Activated T-cell treated with anti-CD3 and anti-CD28 coated beads, Interleukin-2, amount 50 U/mL, for 4 hours (primary cell): ENCODE measurements around the gene ZNF516. TPM values are rescaled to one million over a fixed set of nuclear protein-coding genes. Genes with fewer than 3 reads are reported as not detected.

Experiments
- ATAC-seq, 2 donors: fragments of 200-7000 bp; cut with Tn5 transposase; one replicate each; pipeline ENCODE4 v1.10.0; 2021
- DNase-seq: peaks from one replicate; pipeline ENCODE4 v3.0.0-alpha.2; 2020
- H3K27me3 Mint-ChIP-seq: one replicate; pipeline ENCODE4 v1.8.0; 2021; ENCODE audit warnings: low read depth, mixed read lengths
- H3K36me3 Mint-ChIP-seq: one replicate; pipeline ENCODE4 v1.8.0; 2022; ENCODE audit warnings: mixed read lengths; ENCODE audit not compliant: insufficient read depth
- H3K4me1 Mint-ChIP-seq: one replicate; pipeline ENCODE4 v1.8.0; 2021; ENCODE audit warnings: low read depth, mixed read lengths
- H3K4me3 Mint-ChIP-seq: one replicate; pipeline ENCODE4 v1.8.0; 2021; ENCODE audit warnings: mild to moderate bottlenecking, moderate library complexity, mixed read lengths
- H3K9me3 Mint-ChIP-seq: one replicate; pipeline ENCODE4 v1.8.0; 2021; ENCODE audit warnings: mixed read lengths
- total RNA-seq, 3 donors: library from RNA; stranded (reverse); gene quantifications; one replicate each; pipeline ENCODE4 v1.2.1, GENCODE V29; 2021

ZNF516 gene
- total RNA-seq, 3 donors from 2014 or later = 3.0 to 4.3 (median 4.0) TPM

GRCh38 chr18:76489081-76489480, 6.0 kb downstream of the ZNF516 start:
- H3K36me3 Mint-ChIP-seq = peaks cover 3% of the 10 kb centered on the region
- no peak overlapping the region for H3K4me3 Mint-ChIP-seq
- ATAC-seq = no peak
- DNase-seq = no peak
- no peaks in the 10 kb centered on the region for H3K9me3 Mint-ChIP-seq
- H3K27me3 Mint-ChIP-seq = peaks cover 32% of the 10 kb centered on the region
- peaks cover 31% of the 10 kb centered on the region for H3K4me1 Mint-ChIP-seq

GRCh38 chr18:76488190-76488589, 6.9 kb downstream of the ZNF516 start:
- Mint-ChIP-seq H3K9me3 (no peaks in the 10 kb centered on the region), H3K27me3 (peaks cover 30% of the 10 kb centered on the region), H3K4me1 (peaks cover 22% of the 10 kb centered on the region), H3K36me3 (peaks cover 3% of the 10 kb centered on the region), H3K4me3 (no peak overlapping the region)
- ATAC-seq = no peak
- DNase-seq = no peak

DNA sequence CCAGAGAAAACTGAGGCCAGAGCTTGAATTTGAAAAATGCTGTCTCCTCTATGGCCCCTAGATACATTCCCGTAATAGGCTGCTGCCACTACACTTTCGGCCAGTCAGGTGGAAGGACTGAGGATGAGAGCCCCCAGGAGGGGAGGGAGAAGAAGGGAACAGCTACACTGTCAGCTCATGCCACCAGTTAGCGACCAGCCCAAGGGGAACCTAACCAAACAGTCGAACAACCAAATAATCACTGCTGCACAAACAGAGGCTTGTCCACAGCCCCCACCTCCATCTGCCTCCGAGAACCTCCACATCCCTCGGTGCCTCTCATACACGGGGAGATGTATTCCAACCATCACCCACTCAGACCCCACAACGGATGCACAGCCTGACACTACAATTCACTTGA, 7.3 kb downstream of the ZNF516 start:
- peaks cover 28% of the 10 kb centered on the region for H3K27me3 Mint-ChIP-seq
- peaks cover 22% of the 10 kb centered on the region for H3K4me1 Mint-ChIP-seq
- peaks cover 3% of the 10 kb centered on the region for H3K36me3 Mint-ChIP-seq
- H3K9me3 Mint-ChIP-seq = no peaks in the 10 kb centered on the region
- H3K4me3 Mint-ChIP-seq = no peak overlapping the region
- ATAC-seq (no peak), DNase-seq (no peak)

DNA sequence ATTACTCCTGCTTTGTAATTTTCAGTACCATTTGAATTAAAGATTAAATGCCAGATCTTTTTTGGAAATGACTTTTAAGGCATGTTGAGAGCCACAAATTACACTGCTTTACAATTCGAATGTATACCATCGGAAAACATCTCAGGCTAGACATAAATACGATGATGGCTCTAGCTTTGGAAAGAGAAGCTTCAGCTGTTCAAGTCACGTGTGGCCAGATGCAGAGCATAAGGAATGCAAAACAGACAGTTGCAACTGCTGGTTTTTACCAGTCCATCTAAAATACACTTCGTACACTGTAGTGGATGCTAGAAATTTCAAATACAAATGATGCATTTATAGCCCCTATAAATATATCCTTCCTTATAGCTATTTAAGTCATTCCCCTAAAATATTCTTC, 8.0 kb downstream of the ZNF516 start:
- DNase-seq (no peak), ATAC-seq (no peak)
- Mint-ChIP-seq H3K4me3 (no peak overlapping the region), H3K27me3 (peaks cover 22% of the 10 kb centered on the region), H3K4me1 (peaks cover 17% of the 10 kb centered on the region), H3K36me3 (peaks cover 3% of the 10 kb centered on the region), H3K9me3 (no peaks in the 10 kb centered on the region)

GRCh38 chr18:76486574-76486973, 8.5 kb downstream of the ZNF516 start:
- Mint-ChIP-seq H3K4me1 (peaks cover 16% of the 10 kb centered on the region), H3K9me3 (no peaks in the 10 kb centered on the region), H3K36me3 (peaks cover 3% of the 10 kb centered on the region), H3K4me3 (no peak overlapping the region), H3K27me3 (peaks cover 21% of the 10 kb centered on the region)
- ATAC-seq = no peak
- no peak for DNase-seq

GRCh38 chr18:76486038-76486437, 9.0 kb downstream of the ZNF516 start:
- no peak for DNase-seq
- Mint-ChIP-seq H3K9me3 (no peaks in the 10 kb centered on the region), H3K27me3 (peaks cover 21% of the 10 kb centered on the region), H3K4me3 (no peak overlapping the region), H3K4me1 (peaks cover 16% of the 10 kb centered on the region), H3K36me3 (peaks cover 4% of the 10 kb centered on the region)
- no peak for ATAC-seq

- DNase-seq (no peak), ATAC-seq (no peak)
- H3K4me3 Mint-ChIP-seq = no peak overlapping the region
- peaks cover 5% of the 10 kb centered on the region for H3K36me3 Mint-ChIP-seq
- H3K4me1 Mint-ChIP-seq = peaks cover 6% of the 10 kb centered on the region
- peaks cover 12% of the 10 kb centered on the region for H3K27me3 Mint-ChIP-seq
- H3K9me3 Mint-ChIP-seq = no peaks in the 10 kb centered on the region
These were observed 10.2 kb downstream of the ZNF516 start for GRCh38 chr18:76484749-76485387.

GRCh38 chr18:76483780-76484179, 11.3 kb downstream of the ZNF516 start:
- peaks cover 8% of the 10 kb centered on the region for H3K27me3 Mint-ChIP-seq
- no peak overlapping the region for H3K4me3 Mint-ChIP-seq
- no peaks in the 10 kb centered on the region for H3K9me3 Mint-ChIP-seq
- ATAC-seq (no peak), DNase-seq (no peak)
- H3K4me1 Mint-ChIP-seq = peaks cover 3% of the 10 kb centered on the region
- H3K36me3 Mint-ChIP-seq = peaks cover 7% of the 10 kb centered on the region

GRCh38 chr18:76482971-76483691, 11.9 kb downstream of the ZNF516 start:
- ATAC-seq (no peak), DNase-seq (no peak)
- Mint-ChIP-seq H3K36me3 (peaks cover 7% of the 10 kb centered on the region), H3K27me3 (peaks cover 8% of the 10 kb centered on the region), H3K4me1 (peaks cover 3% of the 10 kb centered on the region), H3K4me3 (no peak overlapping the region), H3K9me3 (no peaks in the 10 kb centered on the region)

- DNase-seq (no peak), ATAC-seq (no peak)
- peaks cover 7% of the 10 kb centered on the region for H3K36me3 Mint-ChIP-seq
- peaks cover 10% of the 10 kb centered on the region for H3K27me3 Mint-ChIP-seq
- H3K4me1 Mint-ChIP-seq = peaks cover 11% of the 10 kb centered on the region
- H3K4me3 Mint-ChIP-seq = no peak overlapping the region
- H3K9me3 Mint-ChIP-seq = no peaks in the 10 kb centered on the region
These were observed 12.8 kb downstream of the ZNF516 start for GRCh38 chr18:76482267-76482666.

- peaks cover 19% of the 10 kb centered on the region for H3K4me1 Mint-ChIP-seq
- H3K27me3 Mint-ChIP-seq = peaks cover 2% of the 10 kb centered on the region
These were observed 14.1 kb downstream of the ZNF516 start for GRCh38 chr18:76480913-76481312.

GRCh38 chr18:76479351-76480238, 15.4 kb downstream of the ZNF516 start:
- no peaks in the 10 kb centered on the region for H3K9me3 Mint-ChIP-seq
- no peak for DNase-seq
- H3K4me1 Mint-ChIP-seq = peaks cover 25% of the 10 kb centered on the region
- ATAC-seq = no peak
- H3K36me3 Mint-ChIP-seq = peaks cover 4% of the 10 kb centered on the region
- H3K27me3 Mint-ChIP-seq = peaks cover 4% of the 10 kb centered on the region
- H3K4me3 Mint-ChIP-seq = no peak overlapping the region

More at GRCh38 chr18:76480913-76481312, 14.1 kb downstream of the ZNF516 start:
- Mint-ChIP-seq H3K36me3 (peaks cover 4% of the 10 kb centered on the region), H3K4me3 (no peak overlapping the region), H3K9me3 (no peaks in the 10 kb centered on the region)
- ATAC-seq (no peak), DNase-seq (no peak)

DNA sequence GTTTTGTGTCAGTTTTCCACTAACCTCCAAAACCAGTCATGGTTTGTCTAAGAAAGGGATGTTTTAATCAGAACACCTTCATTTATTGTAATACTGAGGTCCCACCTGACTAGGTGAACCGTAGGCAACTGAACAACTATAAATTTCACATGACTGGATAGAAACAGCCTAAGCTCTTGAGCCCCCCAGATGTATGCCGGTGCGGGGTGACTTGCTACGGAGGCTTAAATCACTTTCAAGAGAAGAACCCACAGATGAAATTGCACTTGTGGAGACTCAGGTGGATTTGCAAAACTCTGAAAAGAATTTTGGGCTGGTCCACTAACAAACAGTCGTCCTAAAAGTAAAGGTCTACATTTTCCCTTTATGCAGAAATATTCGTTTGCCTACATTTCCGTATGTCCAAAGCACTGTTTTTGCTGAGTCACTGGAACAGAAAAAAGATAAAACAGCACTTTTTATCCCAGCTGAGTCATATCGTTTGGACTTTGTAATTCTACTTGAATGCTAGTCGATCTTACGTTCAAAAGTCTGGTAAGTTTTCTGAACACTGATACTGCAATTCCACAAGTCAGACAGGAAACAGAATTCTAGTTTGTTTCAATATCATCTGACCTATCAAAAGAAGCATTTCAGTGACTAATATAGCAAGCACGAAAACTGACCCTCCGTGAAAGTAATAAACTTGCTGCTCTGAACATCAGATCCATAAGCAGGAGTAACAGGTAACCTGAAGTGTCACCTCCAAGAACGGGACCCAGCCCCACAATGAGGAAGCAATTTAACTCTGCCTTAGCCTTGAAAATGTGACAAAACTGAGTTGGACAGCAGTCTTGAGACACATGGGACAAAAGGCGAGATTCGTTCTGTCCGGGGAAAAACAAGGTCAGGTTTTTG, 18.1 kb downstream of the ZNF516 start:
- Mint-ChIP-seq H3K4me1 (peaks cover 35% of the 10 kb centered on the region), H3K9me3 (no peaks in the 10 kb centered on the region), H3K4me3 (no peak overlapping the region), H3K36me3 (peaks cover 4% of the 10 kb centered on the region), H3K27me3 (peaks cover 9% of the 10 kb centered on the region)
- ATAC-seq (peak in 1 of 2 donors; percentile 10), DNase-seq (no peak)
